ENCODE data around the gene B4GALT6. TPM values are rescaled to one million over a fixed set of nuclear protein-coding genes. Genes with fewer than 3 reads are reported as not detected.
"Not testable (repeated sequence)": the region's sequence is repeated elsewhere in the genome, so short reads cannot be mapped to it uniquely, and the experiment has no call there.

The B4GALT6 gene
- total RNA-seq (2014; rRNA removed; shearing (Covaris generic)), result 15.3 and 25.4 TPM in 2 replicates

GRCh38 chr18:31684279-31685096 lies at the start of gene B4GALT6:
TSS of gene B4GALT6 (minus strand) at chr18:31684581. CDS start at chr18:31684426, 155 bp downstream.
- H3K4me3 ChIP-seq (ENCODE audit: insufficient read depth, low read depth, low read length), result peak within 1 kb of the TSS; percentile 86
- H3K27me3 ChIP-seq (ENCODE audit: control insufficient read depth, insufficient read depth, low read length), result no peaks in the 10 kb centered on the region
- no peaks in the 10 kb centered on the region for H3K36me3 ChIP-seq (replicated peaks; ENCODE audit: control insufficient read depth, insufficient read depth, low read length)
- DNase-seq, result peak; percentile 90

- Histone ChIP-seq H3K4me3 (ENCODE audit: insufficient read depth, low read depth, low read length) (no peak overlapping the region), H3K27me3 (ENCODE audit: control insufficient read depth, insufficient read depth, low read length) (no peaks in the 10 kb centered on the region), H3K36me3 (replicated peaks; ENCODE audit: control insufficient read depth, insufficient read depth, low read length) (no peaks in the 10 kb centered on the region)
- no peak for DNase-seq
These were observed 47.2 kb upstream of the B4GALT6 start for GRCh38 chr18:31731628-31732027.

GRCh38 chr18:31729196-31729595 lies 44.8 kb upstream of the B4GALT6 start:
- not testable (repeated sequence) for H3K27me3 ChIP-seq (ENCODE audit: control insufficient read depth, insufficient read depth, low read length); H3K4me3 ChIP-seq (ENCODE audit: insufficient read depth, low read depth, low read length); DNase-seq; H3K36me3 ChIP-seq (replicated peaks; ENCODE audit: control insufficient read depth, insufficient read depth, low read length)

- Histone ChIP-seq H3K27me3 (ENCODE audit: control insufficient read depth, insufficient read depth, low read length) (no peaks in the 10 kb centered on the region), H3K4me3 (ENCODE audit: insufficient read depth, low read depth, low read length) (no peak overlapping the region), H3K36me3 (replicated peaks; ENCODE audit: control insufficient read depth, insufficient read depth, low read length) (no peaks in the 10 kb centered on the region)
- peak; percentile 25 for DNase-seq
These were observed 39.8 kb upstream of the B4GALT6 start for GRCh38 chr18:31723990-31724711.

- Histone ChIP-seq H3K27me3 (ENCODE audit: control insufficient read depth, insufficient read depth, low read length) (no peaks in the 10 kb centered on the region), H3K4me3 (ENCODE audit: insufficient read depth, low read depth, low read length) (no peak overlapping the region), H3K36me3 (replicated peaks; ENCODE audit: control insufficient read depth, insufficient read depth, low read length) (no peaks in the 10 kb centered on the region)
- no peak for DNase-seq
These were observed 39.2 kb upstream of the B4GALT6 start for GRCh38 chr18:31723639-31723989.

- H3K4me3 ChIP-seq (ENCODE audit: insufficient read depth, low read depth, low read length), result no peak overlapping the region
- no peaks in the 10 kb centered on the region for H3K36me3 ChIP-seq (replicated peaks; ENCODE audit: control insufficient read depth, insufficient read depth, low read length)
- no peaks in the 10 kb centered on the region for H3K27me3 ChIP-seq (ENCODE audit: control insufficient read depth, insufficient read depth, low read length)
- DNase-seq, result peak; percentile 84
These were observed 38.1 kb upstream of the B4GALT6 start for GRCh38 chr18:31722369-31722957.

- H3K27me3 ChIP-seq (ENCODE audit: control insufficient read depth, insufficient read depth, low read length), result no peaks in the 10 kb centered on the region
- H3K4me3 ChIP-seq (ENCODE audit: insufficient read depth, low read depth, low read length), result no peak overlapping the region
- H3K36me3 ChIP-seq (replicated peaks; ENCODE audit: control insufficient read depth, insufficient read depth, low read length), result no peaks in the 10 kb centered on the region
- no peak for DNase-seq
These were observed 37.2 kb upstream of the B4GALT6 start for GRCh38 chr18:31721601-31722000.

- DNase-seq, result no peak
- no peaks in the 10 kb centered on the region for H3K36me3 ChIP-seq (replicated peaks; ENCODE audit: control insufficient read depth, insufficient read depth, low read length)
These were observed 36.5 kb upstream of the B4GALT6 start for GRCh38 chr18:31720867-31721266.

GRCh38 chr18:31719363-31720006 lies 35.1 kb upstream of the B4GALT6 start:
- no peaks in the 10 kb centered on the region for H3K36me3 ChIP-seq (replicated peaks; ENCODE audit: control insufficient read depth, insufficient read depth, low read length)
- no peak for DNase-seq
- H3K4me3 ChIP-seq (ENCODE audit: insufficient read depth, low read depth, low read length), result no peak overlapping the region
- no peaks in the 10 kb centered on the region for H3K27me3 ChIP-seq (ENCODE audit: control insufficient read depth, insufficient read depth, low read length)

More at GRCh38 chr18:31720867-31721266, 36.5 kb upstream of the B4GALT6 start:
- H3K4me3 ChIP-seq (ENCODE audit: insufficient read depth, low read depth, low read length), result no peak overlapping the region
- no peaks in the 10 kb centered on the region for H3K27me3 ChIP-seq (ENCODE audit: control insufficient read depth, insufficient read depth, low read length)

GRCh38 chr18:31718386-31718785 lies 34.0 kb upstream of the B4GALT6 start:
- no peak for DNase-seq
- Histone ChIP-seq H3K27me3 (ENCODE audit: control insufficient read depth, insufficient read depth, low read length) (no peaks in the 10 kb centered on the region), H3K36me3 (replicated peaks; ENCODE audit: control insufficient read depth, insufficient read depth, low read length) (no peaks in the 10 kb centered on the region), H3K4me3 (ENCODE audit: insufficient read depth, low read depth, low read length) (no peak overlapping the region)

GRCh38 chr18:31716362-31716761 lies 32.0 kb upstream of the B4GALT6 start:
- no peaks in the 10 kb centered on the region for H3K27me3 ChIP-seq (ENCODE audit: control insufficient read depth, insufficient read depth, low read length)
- no peak for DNase-seq
- no peak overlapping the region for H3K4me3 ChIP-seq (ENCODE audit: insufficient read depth, low read depth, low read length)
- H3K36me3 ChIP-seq (replicated peaks; ENCODE audit: control insufficient read depth, insufficient read depth, low read length), result no peaks in the 10 kb centered on the region

- H3K27me3 ChIP-seq (ENCODE audit: control insufficient read depth, insufficient read depth, low read length), result no peaks in the 10 kb centered on the region
- no peaks in the 10 kb centered on the region for H3K36me3 ChIP-seq (replicated peaks; ENCODE audit: control insufficient read depth, insufficient read depth, low read length)
- H3K4me3 ChIP-seq (ENCODE audit: insufficient read depth, low read depth, low read length), result no peak overlapping the region
- no peak for DNase-seq
These were observed 27.2 kb upstream of the B4GALT6 start for GRCh38 chr18:31711365-31712172.

- DNase-seq, result no peak
- H3K4me3 ChIP-seq (ENCODE audit: insufficient read depth, low read depth, low read length), result no peak overlapping the region
- no peaks in the 10 kb centered on the region for H3K36me3 ChIP-seq (replicated peaks; ENCODE audit: control insufficient read depth, insufficient read depth, low read length)
- no peaks in the 10 kb centered on the region for H3K27me3 ChIP-seq (ENCODE audit: control insufficient read depth, insufficient read depth, low read length)
These were observed 26.4 kb upstream of the B4GALT6 start for GRCh38 chr18:31710826-31711225.

GRCh38 chr18:31707815-31708214 lies 23.4 kb upstream of the B4GALT6 start:
- no peak overlapping the region for H3K4me3 ChIP-seq (ENCODE audit: insufficient read depth, low read depth, low read length)
- H3K27me3 ChIP-seq (ENCODE audit: control insufficient read depth, insufficient read depth, low read length), result no peaks in the 10 kb centered on the region
- no peak for DNase-seq
- no peaks in the 10 kb centered on the region for H3K36me3 ChIP-seq (replicated peaks; ENCODE audit: control insufficient read depth, insufficient read depth, low read length)

Measured in H7 (cell line).